Activated CD8-positive, alpha-beta T cell treated with anti-CD3 and anti-CD28 coated beads for 36 hours (primary cell): ENCODE data around the gene TTC28. TPM values are rescaled to one million over a fixed set of nuclear protein-coding genes. Genes with fewer than 3 reads are reported as not detected.

Experiments
- ATAC-seq: fragments of 200-7000 bp; cut with Tn5 transposase; one replicate; pipeline ENCODE4 v1.10.0; 2021; ENCODE audit warnings: mild to moderate bottlenecking, moderate library complexity
- CTCF ChIA-PET: fragments of 350-600 bp; sonication (Branson Sonifier 250); formaldehyde crosslinking; loops from one replicate; lab custom pipeline; 2021; ENCODE audit warnings: antibody characterized with exemption; lab: Charles Lee
- POLR2A ChIA-PET: fragments of 350-600 bp; sonication (Branson Sonifier 250); formaldehyde crosslinking; loops from one replicate; lab custom pipeline; 2021; ENCODE audit warnings: antibody characterized with exemption; lab: Charles Lee
- DNase-seq: peaks from one replicate; pipeline ENCODE4 v3.0.0-alpha.2; 2020
- H3K27ac Mint-ChIP-seq: one replicate; pipeline ENCODE4 v1.8.0; 2021; ENCODE audit warnings: mild to moderate bottlenecking, mixed read lengths
- H3K27me3 Mint-ChIP-seq: one replicate; pipeline ENCODE4 v1.8.0; 2021; ENCODE audit warnings: mixed read lengths
- H3K36me3 Mint-ChIP-seq: one replicate; pipeline ENCODE4 v1.8.0; 2021; ENCODE audit warnings: low read depth, mixed read lengths
- H3K4me1 Mint-ChIP-seq: one replicate; pipeline ENCODE4 v1.8.0; 2021; ENCODE audit warnings: low read depth, mixed read lengths
- H3K4me3 Mint-ChIP-seq: one replicate; pipeline ENCODE4 v1.8.0; 2021; ENCODE audit warnings: mild to moderate bottlenecking, moderate library complexity, mixed read lengths
- H3K9me3 Mint-ChIP-seq: one replicate; pipeline ENCODE4 v1.8.0; 2021; ENCODE audit warnings: mixed read lengths
- intact Hi-C: fragments of 100-400 bp; cut with micrococcal nuclease; formaldehyde crosslinking; loops from one replicate; pipeline ENCODE4 v1.10.0; 2022
- total RNA-seq, 2 experiments: library from RNA; stranded (reverse); gene quantifications; one replicate each; pipeline ENCODE4 v1.2.3, GENCODE V29; 2021
- TF ChIP-seq, protein P1 (sequence below): fragments of 200-600 bp; IDR thresholded peaks from one replicate; pipeline ENCODE4 v1.8.0; 2022; ENCODE audit warnings: antibody characterized with exemption, mild to moderate bottlenecking

The TTC28 gene
- total RNA-seq, 2 experiments from 2014 or later, result 0.58 to 1.9 TPM

DNA sequence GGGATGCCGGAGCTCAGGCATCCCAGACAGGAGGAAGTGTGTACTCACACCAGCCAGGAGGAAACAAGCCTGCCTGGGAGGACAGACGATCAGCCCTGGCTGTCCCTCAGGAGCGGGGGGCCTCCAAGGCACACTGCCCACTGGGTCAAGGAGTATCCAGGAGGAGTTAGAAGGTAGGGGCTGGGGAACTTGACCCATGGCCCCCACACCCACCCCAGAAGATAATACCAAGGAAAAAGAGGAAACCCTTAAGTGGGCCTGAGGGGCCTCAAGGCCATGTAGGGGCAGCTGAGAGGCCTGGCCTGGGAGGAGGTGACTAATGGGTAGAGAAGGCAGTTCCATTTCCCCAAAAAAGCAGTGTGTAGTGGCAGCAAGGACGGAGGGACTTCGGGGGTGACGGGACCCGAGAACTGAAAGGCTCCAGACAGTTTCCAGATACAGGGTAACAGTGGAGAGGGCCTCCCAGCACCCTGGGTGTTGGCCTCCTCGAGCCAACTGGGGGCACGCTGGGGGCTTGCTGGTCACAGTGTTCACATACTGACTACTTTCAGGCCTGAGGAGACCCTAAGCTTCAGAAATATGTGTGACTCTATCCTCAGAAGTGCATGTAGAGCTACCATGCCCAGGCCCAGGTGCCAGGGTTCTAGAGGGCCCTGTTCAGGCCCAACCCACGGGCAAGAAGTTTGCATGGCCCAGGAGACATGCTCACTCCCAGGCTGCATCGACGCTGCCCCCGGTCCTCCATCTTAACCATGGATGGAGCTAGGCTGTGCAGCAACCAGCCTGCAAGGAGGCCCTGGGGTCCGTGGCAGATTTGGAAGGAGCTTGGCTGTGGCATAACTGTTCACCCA is 684.9 kb downstream of the TTC28 start:
- Mint-ChIP-seq H3K27ac (no peak overlapping the region), H3K4me1 (no peaks in the 10 kb centered on the region), H3K27me3 (no peaks in the 10 kb centered on the region), H3K36me3 (no peaks in the 10 kb centered on the region), H3K4me3 (no peak overlapping the region), H3K9me3 (no peaks in the 10 kb centered on the region)
- TF ChIP-seq, protein P1, sequence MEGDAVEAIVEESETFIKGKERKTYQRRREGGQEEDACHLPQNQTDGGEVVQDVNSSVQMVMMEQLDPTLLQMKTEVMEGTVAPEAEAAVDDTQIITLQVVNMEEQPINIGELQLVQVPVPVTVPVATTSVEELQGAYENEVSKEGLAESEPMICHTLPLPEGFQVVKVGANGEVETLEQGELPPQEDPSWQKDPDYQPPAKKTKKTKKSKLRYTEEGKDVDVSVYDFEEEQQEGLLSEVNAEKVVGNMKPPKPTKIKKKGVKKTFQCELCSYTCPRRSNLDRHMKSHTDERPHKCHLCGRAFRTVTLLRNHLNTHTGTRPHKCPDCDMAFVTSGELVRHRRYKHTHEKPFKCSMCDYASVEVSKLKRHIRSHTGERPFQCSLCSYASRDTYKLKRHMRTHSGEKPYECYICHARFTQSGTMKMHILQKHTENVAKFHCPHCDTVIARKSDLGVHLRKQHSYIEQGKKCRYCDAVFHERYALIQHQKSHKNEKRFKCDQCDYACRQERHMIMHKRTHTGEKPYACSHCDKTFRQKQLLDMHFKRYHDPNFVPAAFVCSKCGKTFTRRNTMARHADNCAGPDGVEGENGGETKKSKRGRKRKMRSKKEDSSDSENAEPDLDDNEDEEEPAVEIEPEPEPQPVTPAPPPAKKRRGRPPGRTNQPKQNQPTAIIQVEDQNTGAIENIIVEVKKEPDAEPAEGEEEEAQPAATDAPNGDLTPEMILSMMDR, result no peak
- ChIA-PET POLR2A (interaction anchor here (1.0 kb wide), 1 partner anchor 11 kb away, joined by 3 read pairs; no protein-coding TSS in a partner anchor), CTCF (no interaction called here)
- DNase-seq, result no peak
- intact Hi-C loops, result no loop called here
- ATAC-seq, result no peak

DNA sequence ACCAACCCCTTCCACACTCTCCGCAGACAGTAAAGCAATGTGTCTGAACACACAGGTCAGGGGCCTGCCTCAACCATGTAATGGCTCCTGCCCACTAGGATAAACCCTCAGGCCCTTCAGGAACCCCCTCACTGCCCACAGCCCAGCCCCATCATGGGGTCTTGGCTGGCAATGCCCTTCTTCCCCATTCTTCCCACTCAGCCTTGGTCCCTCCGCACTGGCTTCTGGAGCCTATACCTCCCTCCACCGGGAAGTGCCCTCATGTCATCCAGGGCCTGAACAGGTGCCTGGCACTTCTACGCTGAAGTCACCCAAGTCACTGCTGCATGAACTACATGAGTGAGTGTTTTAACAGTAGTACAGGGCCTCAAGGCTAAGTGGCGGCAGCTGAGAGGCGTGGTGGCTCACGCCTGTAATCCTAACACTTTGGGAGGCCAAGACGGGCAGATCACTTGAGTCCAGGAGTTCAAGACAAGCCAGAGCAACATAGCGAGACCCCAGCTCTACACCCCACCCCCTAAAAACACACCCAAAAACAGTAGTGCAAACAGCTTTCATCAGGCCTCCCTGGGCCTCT is 685.8 kb downstream of the TTC28 start:
- H3K4me1 Mint-ChIP-seq, result no peaks in the 10 kb centered on the region
- DNase-seq, result no peak
- ChIA-PET POLR2A (no interaction called here), CTCF (no interaction called here)
- TF ChIP-seq, protein P1, result no peak
- no peak for ATAC-seq
- no peak overlapping the region for H3K4me3 Mint-ChIP-seq
- no peaks in the 10 kb centered on the region for H3K9me3 Mint-ChIP-seq
- no peaks in the 10 kb centered on the region for H3K36me3 Mint-ChIP-seq
- intact Hi-C loops, result no loop called here
- no peak overlapping the region for H3K27ac Mint-ChIP-seq
- H3K27me3 Mint-ChIP-seq, result no peaks in the 10 kb centered on the region

DNA sequence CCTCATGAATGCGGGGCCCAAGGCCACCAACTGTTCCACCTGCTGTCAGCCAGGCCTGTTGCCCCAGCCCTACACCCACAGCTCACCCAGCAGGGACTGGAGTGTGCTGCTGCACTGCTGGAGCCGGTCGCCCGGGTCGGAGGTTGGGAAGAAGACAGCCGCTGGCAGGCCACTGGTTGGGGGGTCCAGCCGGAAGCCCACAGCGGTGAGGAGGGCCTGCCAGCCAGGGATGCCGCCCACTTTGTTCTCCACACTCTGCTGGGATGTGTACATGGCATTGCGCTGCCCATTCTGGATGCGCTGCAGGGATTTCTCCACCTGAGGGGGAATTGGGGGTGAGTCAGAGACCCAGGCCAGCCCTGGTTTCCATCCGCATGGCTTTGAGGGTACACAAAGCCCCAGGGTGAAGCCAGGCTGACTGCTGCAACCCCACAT is 686.4 kb downstream of the TTC28 start:
- H3K36me3 Mint-ChIP-seq, result no peaks in the 10 kb centered on the region
- no peak overlapping the region for H3K27ac Mint-ChIP-seq
- CTCF ChIA-PET, result interaction anchor here (1.5 kb wide), 1 partner anchor 106 kb away, joined by 3 read pairs; no protein-coding TSS in a partner anchor
- no peak overlapping the region for H3K4me3 Mint-ChIP-seq
- TF ChIP-seq, protein P1, result no peak
- no peak for ATAC-seq
- no peaks in the 10 kb centered on the region for H3K27me3 Mint-ChIP-seq
- POLR2A ChIA-PET, result no interaction called here
- intact Hi-C loops, result no loop called here
- H3K4me1 Mint-ChIP-seq, result no peaks in the 10 kb centered on the region
- DNase-seq, result no peak
- H3K9me3 Mint-ChIP-seq, result no peaks in the 10 kb centered on the region

- ChIA-PET CTCF (interaction anchor here (1.5 kb wide), 1 partner anchor 105 kb away, joined by 3 read pairs; no protein-coding TSS in a partner anchor), POLR2A (no interaction called here)
- TF ChIP-seq, protein P1, result no peak
- H3K36me3 Mint-ChIP-seq, result no peaks in the 10 kb centered on the region
- intact Hi-C loops, result no loop called here
- no peaks in the 10 kb centered on the region for H3K9me3 Mint-ChIP-seq
- peaks cover 5% of the 10 kb centered on the region for H3K4me1 Mint-ChIP-seq
- DNase-seq, result no peak
- no peaks in the 10 kb centered on the region for H3K27me3 Mint-ChIP-seq
- no peak overlapping the region for H3K27ac Mint-ChIP-seq
- ATAC-seq, result no peak
- H3K4me3 Mint-ChIP-seq, result no peak overlapping the region
These were observed 687.1 kb downstream of the TTC28 start for GRCh38 chr22:27992294-27993165.
